Measurements from ENCODE around the gene HPS4. TPM values are rescaled to one million over a fixed set of nuclear protein-coding genes. Genes with fewer than 3 reads are reported as not detected.
"Not testable (repeated sequence)": the region's sequence is repeated elsewhere in the genome, so short reads cannot be mapped to it uniquely, and the experiment has no call there.

HPS4 gene
- total RNA-seq, 3 donors from 2014 or later, result 29.0 to 43.6 (median 35.4) TPM

DNA sequence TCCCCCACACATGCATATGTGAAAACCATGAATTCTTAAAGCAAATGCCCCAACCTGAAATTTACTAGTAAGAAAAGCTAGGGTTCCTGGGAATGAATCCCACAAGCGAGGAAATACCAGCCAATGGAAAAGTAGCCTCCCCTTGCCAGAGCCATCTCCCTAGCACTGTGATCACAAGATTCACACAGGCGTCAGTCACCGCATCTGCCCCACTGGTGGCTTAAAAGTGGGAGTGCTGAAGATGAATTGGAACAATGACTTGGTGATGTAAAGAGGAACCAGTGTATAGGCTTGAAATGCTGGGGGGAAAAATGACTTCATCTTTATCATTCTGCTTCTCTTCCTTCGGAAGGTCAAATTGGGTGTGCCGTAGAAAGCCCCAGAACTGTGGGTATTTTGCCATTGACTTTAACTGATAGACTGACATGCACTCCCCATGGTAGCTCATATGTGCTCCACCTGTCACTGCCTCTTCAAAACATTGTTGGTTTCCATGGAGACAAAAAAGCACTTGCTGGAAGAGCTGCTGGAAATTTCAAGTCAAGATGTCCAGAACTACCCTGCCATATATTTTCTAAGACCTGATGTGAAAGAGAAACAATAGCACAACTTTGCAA is 73.8 kb downstream of the HPS4 start:
- no peaks in the 10 kb centered on the region for H3K9me3 ChIP-seq
- H3K27ac ChIP-seq, result no peak overlapping the region
- H3K4me3 ChIP-seq, result no peak overlapping the region
- no peaks in the 10 kb centered on the region for H3K4me1 ChIP-seq
- TF ChIP-seq, protein P1, sequence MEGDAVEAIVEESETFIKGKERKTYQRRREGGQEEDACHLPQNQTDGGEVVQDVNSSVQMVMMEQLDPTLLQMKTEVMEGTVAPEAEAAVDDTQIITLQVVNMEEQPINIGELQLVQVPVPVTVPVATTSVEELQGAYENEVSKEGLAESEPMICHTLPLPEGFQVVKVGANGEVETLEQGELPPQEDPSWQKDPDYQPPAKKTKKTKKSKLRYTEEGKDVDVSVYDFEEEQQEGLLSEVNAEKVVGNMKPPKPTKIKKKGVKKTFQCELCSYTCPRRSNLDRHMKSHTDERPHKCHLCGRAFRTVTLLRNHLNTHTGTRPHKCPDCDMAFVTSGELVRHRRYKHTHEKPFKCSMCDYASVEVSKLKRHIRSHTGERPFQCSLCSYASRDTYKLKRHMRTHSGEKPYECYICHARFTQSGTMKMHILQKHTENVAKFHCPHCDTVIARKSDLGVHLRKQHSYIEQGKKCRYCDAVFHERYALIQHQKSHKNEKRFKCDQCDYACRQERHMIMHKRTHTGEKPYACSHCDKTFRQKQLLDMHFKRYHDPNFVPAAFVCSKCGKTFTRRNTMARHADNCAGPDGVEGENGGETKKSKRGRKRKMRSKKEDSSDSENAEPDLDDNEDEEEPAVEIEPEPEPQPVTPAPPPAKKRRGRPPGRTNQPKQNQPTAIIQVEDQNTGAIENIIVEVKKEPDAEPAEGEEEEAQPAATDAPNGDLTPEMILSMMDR (IDR thresholded peaks at IDR 0.05), result no peak
- TF ChIP-seq POLR2A (IDR thresholded peaks at IDR 0.05) (no peak), POLR2AphosphoS5 (IDR thresholded peaks at IDR 0.05) (no peak)
- H3K36me3 ChIP-seq, result no peaks in the 10 kb centered on the region
- H3K27me3 ChIP-seq, result peaks cover 0 to 32% of the 10 kb centered on the region in 2 donors
- no peak for DNase-seq (ENCODE audit: low spot score in 2 of 2)
- intact Hi-C loops (cut with DNase I; ENCODE audit: low total_unique reads), result no loop called here

DNA sequence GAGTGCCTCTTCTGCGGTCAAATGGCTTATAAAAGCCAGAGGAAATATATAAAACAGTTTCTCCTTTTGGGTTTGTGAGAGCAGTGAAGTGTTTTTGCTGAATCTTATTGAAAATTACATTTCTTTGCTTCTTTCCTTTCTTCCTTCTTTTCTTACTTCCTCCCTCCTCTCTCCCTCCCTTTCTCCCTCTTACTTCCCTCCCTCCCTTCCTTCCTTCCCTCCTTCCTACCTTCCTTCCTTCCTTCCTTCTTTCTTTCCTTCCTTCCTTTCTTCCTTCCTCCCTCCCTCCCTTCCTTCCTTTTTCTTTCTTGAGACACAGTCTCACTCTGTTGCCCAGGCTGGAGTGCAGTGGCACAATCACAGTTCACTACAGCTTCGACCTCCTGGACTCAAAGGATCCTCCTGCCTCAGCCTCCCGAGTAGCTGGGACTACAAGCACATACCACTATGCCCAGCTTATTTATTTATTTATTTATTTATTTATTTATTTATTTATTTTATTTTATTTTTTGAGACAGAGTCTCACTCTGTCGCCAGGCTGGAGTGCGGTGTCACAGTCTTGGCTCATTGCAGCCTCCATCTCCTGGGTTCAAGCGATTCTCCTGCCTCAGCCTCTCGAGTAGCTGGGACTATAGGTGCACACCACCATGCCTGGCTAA is 74.9 kb downstream of the HPS4 start:
- H3K9me3 ChIP-seq; H3K4me1 ChIP-seq; DNase-seq (ENCODE audit: low spot score in 2 of 2); H3K27ac ChIP-seq; H3K36me3 ChIP-seq; H3K4me3 ChIP-seq; intact Hi-C loops (cut with DNase I; ENCODE audit: low total_unique reads): not testable (repeated sequence)
- peaks cover 0 to 33% of the 10 kb centered on the region in 2 donors for H3K27me3 ChIP-seq

DNA sequence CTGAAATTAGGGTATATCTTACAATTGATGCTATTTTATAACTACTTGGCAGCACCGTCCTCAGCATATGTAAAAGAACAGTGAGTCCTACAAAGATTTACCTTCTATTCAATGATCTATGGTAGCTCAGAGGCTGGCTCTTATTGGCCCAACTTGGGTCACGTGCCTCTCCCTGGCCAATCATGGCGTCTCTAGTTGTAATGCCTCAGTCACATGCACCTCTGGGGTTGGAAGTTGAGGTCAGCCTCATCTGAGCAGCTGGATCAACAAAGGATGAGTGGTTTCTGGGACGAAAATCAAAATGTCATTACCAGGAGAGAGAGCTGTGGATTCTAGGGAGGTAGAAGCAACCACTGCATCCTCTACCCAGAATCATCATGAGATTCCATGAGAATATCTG is 77.5 kb downstream of the HPS4 start:
- no peak for DNase-seq (ENCODE audit: low spot score in 2 of 2)
- Histone ChIP-seq H3K4me1 (no peaks in the 10 kb centered on the region), H3K27ac (no peak overlapping the region), H3K36me3 (no peaks in the 10 kb centered on the region), H3K27me3 (peaks cover 0 to 21% of the 10 kb centered on the region in 2 donors), H3K4me3 (no peak overlapping the region), H3K9me3 (no peaks in the 10 kb centered on the region)
- TF ChIP-seq POLR2AphosphoS5 (IDR thresholded peaks at IDR 0.05) (no peak), POLR2A (IDR thresholded peaks at IDR 0.05) (no peak)
- TF ChIP-seq, protein P1 (IDR thresholded peaks at IDR 0.05), result no peak
- intact Hi-C loops (cut with DNase I; ENCODE audit: low total_unique reads), result no loop called here

DNA sequence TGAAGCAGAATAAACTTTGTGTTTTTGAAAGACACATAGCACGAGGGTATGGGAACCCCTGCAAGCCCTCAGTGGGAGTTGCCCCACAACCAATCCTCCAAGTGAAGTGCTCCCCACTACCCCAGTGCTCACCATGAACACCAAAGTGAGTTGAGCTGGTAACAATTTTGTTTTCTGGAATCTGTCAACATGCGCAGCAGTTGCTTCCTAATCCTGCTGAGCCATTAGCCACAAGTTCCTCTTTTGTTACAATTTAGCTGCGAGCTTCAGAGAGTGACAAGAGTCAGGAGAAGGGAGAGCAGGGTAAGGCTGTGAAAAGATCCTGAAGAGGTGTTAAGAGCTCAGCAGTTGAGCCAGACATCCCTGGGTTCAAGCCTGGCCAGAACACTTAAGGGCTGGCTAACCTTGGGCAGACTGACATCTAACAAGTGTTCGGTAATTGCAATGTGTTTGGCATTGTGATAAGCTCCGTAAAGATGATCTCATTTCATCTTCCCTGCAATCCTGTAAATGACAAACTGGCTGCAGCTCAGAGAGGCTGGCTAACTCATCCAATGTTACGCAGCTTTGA is 78.6 kb downstream of the HPS4 start:
- TF ChIP-seq, protein P1 (IDR thresholded peaks at IDR 0.05), result no peak
- TF ChIP-seq POLR2AphosphoS5 (IDR thresholded peaks at IDR 0.05), result no peak
- no peak for TF ChIP-seq POLR2A (IDR thresholded peaks at IDR 0.05)
- Histone ChIP-seq H3K9me3 (no peaks in the 10 kb centered on the region), H3K36me3 (no peaks in the 10 kb centered on the region), H3K4me1 (no peaks in the 10 kb centered on the region), H3K27me3 (peaks cover 0 to 20% of the 10 kb centered on the region in 2 donors), H3K4me3 (no peak overlapping the region), H3K27ac (no peak overlapping the region)
- intact Hi-C loops (cut with DNase I; ENCODE audit: low total_unique reads), result no loop called here
- no peak for DNase-seq (ENCODE audit: low spot score in 2 of 2)

DNA sequence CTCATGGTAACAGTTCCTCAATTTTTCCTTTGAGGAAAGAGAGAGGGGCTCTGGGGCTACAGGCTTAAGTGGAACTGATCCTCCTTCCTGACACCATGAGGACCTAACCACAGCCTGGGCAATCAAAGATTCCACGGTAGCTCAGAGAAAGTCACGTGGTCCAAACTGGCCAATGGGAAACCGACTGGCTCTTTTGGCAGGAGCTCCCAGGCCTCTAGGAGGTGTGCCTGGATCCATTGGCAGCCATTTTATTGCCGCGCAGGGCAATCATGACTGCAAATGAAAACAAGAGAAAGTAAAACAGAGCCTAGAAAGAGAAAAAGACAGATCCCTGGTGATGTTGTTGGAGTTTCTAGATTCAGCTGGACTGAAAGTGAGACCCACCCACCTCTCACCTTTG is 81.9 kb downstream of the HPS4 start:
- Histone ChIP-seq H3K4me3 (no peak overlapping the region), H3K27me3 (peaks cover 0 to 14% of the 10 kb centered on the region in 2 donors), H3K4me1 (no peaks in the 10 kb centered on the region), H3K36me3 (no peaks in the 10 kb centered on the region), H3K9me3 (no peaks in the 10 kb centered on the region), H3K27ac (no peak overlapping the region)
- TF ChIP-seq, protein P1 (IDR thresholded peaks at IDR 0.05), result no peak
- TF ChIP-seq POLR2AphosphoS5 (IDR thresholded peaks at IDR 0.05) (no peak), POLR2A (IDR thresholded peaks at IDR 0.05) (no peak)
- intact Hi-C loops (cut with DNase I; ENCODE audit: low total_unique reads), result no loop called here
- DNase-seq (ENCODE audit: low spot score in 2 of 2), result no peak

Other genes with a start within 250 kb of the HPS4 start
- 1 to 10 TPM in 1 of 3 donors, under 1 TPM in 2; 0.59 to 1.3 (median 0.64) TPM for gene ASPHD2, start 54.5 kb downstream of the HPS4 start, total RNA-seq
- gene SRRD, start 94 bp upstream of the HPS4 start, total RNA-seq, result 10 to 100 TPM in 2 of 3 donors, 1 to 10 TPM in 1; 8.8 to 17.4 (median 15.0) TPM
- gene TFIP11, start 28.7 kb upstream of the HPS4 start, total RNA-seq, result 10 to 100 TPM; 27.5 to 34.5 (median 29.0) TPM
- 10 to 100 TPM; 36.6 to 81.9 (median 59.8) TPM for gene TPST2, start 106.3 kb upstream of the HPS4 start, total RNA-seq
- gene CRYBB1, start 134.2 kb upstream of the HPS4 start, total RNA-seq, result 1 to 10 TPM in 1 of 3 donors, not detected in 2; 2.6 TPM
- not detected for gene CRYBA4, start 138.2 kb upstream of the HPS4 start, total RNA-seq
- gene MIAT, start 173.8 kb upstream of the HPS4 start, total RNA-seq, result 1 to 10 TPM in 2 of 3 donors, under 1 TPM in 1; 0.80 to 2.3 (median 1.9) TPM